ENCODE data around the gene SFXN5. TPM values are rescaled to one million over a fixed set of nuclear protein-coding genes. Genes with fewer than 3 reads are reported as not detected.

Gene SFXN5
- total and polyA plus RNA-seq, 2 donors (not counting 3 experiments of a cell fraction or from before 2014, with no cell fraction given), result 18.7 to 28.6 TPM

GRCh38 chr2:73018188-73018825 is 53.2 kb downstream of the SFXN5 start:
- Histone ChIP-seq H2AFZ (ENCODE audit: low read depth, low read length) (no peak overlapping the region), H3K4me3 (replicated peaks in 1 of 3; ENCODE audit: insufficient read depth in 1 of 3, low read depth in 1 of 3, low read length in 3 of 3) (no peak overlapping the region), H3K79me2 (ENCODE audit: control insufficient read depth, insufficient read depth, low read length) (no peaks in the 10 kb centered on the region), H3K9me3 (replicated peaks; ENCODE audit: control insufficient read depth, insufficient read depth, low read length) (no peaks in the 10 kb centered on the region), H3K9ac (replicated peaks; ENCODE audit: extremely low read depth, insufficient read depth, low read length) (no peak overlapping the region), H3K27ac (ENCODE audit: insufficient read depth, low read depth, low read length) (no peak overlapping the region), H3K4me1 (ENCODE audit: control insufficient read depth, extremely low read depth, insufficient read depth, low read length) (peaks cover 28% of the 10 kb centered on the region), H3K9me1 (replicated peaks; ENCODE audit: control insufficient read depth, extremely low read depth, insufficient read depth, low read length) (no peaks in the 10 kb centered on the region), H3K4me2 (ENCODE audit: insufficient read depth, low read length) (no peak overlapping the region), H4K20me1 (replicated peaks; ENCODE audit: control insufficient read depth, extremely low read depth, insufficient read depth, low read length) (no peaks in the 10 kb centered on the region), H3K36me3 (ENCODE audit: control insufficient read depth in 2 of 2, extremely low read depth in 1 of 2, insufficient read depth in 2 of 2, low read length in 2 of 2) (peaks cover 3% of the 10 kb centered on the region in 2 experiments), H3K27me3 (ENCODE audit: control insufficient read depth in 2 of 2, insufficient read depth in 2 of 2, low read length in 2 of 2) (no peaks in the 10 kb centered on the region)
- BruUV-seq (replicated peaks), result no TSS peak
- CTCF ChIA-PET, result no interaction called here
- POLR2A ChIA-PET, result no interaction called here
- dilution Hi-C loops (cut with MboI; ENCODE audit: extremely low pct_ligation_motif_present, low sequenced_read_pairs), result no loop called here
- FAIRE-seq (no peak), DNase-seq (ENCODE audit: low read depth, low spot score) (no peak)
- TF ChIP-seq MYC (IDR thresholded peaks at IDR 0.05; ENCODE audit: low read depth, low read length) (no peak), GATA2 (IDR thresholded peaks at IDR 0.05; ENCODE audit: insufficient read depth, insufficient read length, low read depth, low read length) (no peak), FOS (IDR thresholded peaks at IDR 0.05; ENCODE audit: borderline replicate concordance, insufficient read depth, low read length) (no peak), POLR2A (IDR thresholded peaks at IDR 0.05; ENCODE audit: low read depth, low read length) (no peak), EZH2 (IDR thresholded peaks at IDR 0.05; ENCODE audit: borderline replicate concordance, low read depth, low read length, severe bottlenecking) (no peak), MAX (IDR thresholded peaks at IDR 0.05; ENCODE audit: insufficient read depth, insufficient read length) (no peak), POLR2AphosphoS5 (IDR thresholded peaks at IDR 0.05; ENCODE audit: insufficient read depth, low read depth, low read length) (no peak), CTCF (IDR thresholded peaks at IDR 0.05; ENCODE audit: extremely low read depth in 1 of 2, insufficient read depth in 1 of 2, low read depth in 1 of 2, low read length in 2 of 2) (no peak), JUN (IDR thresholded peaks at IDR 0.05; ENCODE audit: borderline replicate concordance, insufficient read depth, insufficient read length, low read depth) (no peak)
- intact Hi-C loops (cut with micrococcal nuclease), result no loop called here
